ENCODE data around the gene EXOC4. TPM values are rescaled to one million over a fixed set of nuclear protein-coding genes. Genes with fewer than 3 reads are reported as not detected.

The EXOC4 gene
- polyA plus RNA-seq, 3 donors = 68.1 to 75.1 (median 70.9) TPM

DNA sequence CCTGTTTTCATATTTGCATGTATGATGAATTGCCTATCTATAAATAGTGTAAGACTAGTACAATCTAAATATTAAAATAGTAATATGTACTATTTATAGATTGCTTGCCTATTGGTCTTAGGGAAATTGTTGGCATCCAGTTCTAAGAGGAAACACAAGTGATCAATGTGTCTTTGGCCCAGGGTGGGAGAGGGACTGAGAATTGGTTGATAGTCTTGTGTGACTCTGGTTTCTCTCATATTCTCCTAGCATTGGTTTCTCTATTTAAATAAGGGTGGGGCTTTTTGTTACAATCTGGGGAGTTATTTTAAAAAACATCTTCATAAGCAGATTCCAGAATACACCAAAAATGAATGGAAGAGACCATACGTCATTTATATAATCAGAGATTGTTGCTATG lies 250.1 kb downstream of the EXOC4 start:
- no peak for DNase-seq (ENCODE audit: extremely low read depth in 1 of 11, low read depth in 9 of 11, low spot score in 4 of 11)

DNA sequence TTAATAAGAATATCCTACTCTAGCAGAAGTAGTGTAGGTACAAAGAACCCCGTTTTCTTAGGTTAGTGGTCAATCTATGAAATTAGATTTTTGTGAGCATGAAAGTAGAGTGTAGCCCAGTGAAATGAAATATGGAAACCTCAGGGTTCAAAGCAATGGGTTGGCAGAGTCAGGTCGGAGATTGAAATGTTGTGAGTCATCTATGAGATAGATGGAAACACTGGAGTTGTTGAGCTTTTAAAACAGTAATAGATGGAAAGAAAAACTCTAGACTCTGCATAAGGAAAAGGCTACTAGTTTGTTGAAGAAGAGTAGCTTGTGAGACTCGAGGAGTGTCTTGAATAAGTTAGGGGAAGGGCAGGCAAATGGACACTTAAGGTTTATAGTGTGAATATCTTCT lies 251.9 kb downstream of the EXOC4 start:
- no peak for DNase-seq (ENCODE audit: extremely low read depth in 1 of 11, low read depth in 9 of 11, low spot score in 4 of 11)

DNA sequence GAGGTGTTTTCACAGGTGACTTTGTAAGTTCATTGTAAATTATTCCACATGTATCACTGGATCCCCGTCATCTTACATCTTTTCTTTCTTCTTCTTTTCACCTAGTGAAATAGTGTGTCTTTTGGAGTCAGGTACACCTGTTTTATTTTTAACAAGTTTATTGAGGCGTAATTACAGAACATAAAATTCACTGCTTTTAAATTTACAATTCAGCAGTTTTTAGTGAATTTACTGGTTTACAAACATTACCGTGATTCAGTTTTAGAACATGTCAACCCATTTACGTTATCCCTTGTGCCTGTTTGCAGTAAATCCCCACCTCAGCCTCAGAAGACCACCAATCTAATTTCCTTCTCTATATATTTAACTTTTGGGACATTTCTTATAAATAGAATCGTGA lies 256.9 kb downstream of the EXOC4 start:
- no peak for DNase-seq (ENCODE audit: extremely low read depth in 1 of 11, low read depth in 9 of 11, low spot score in 4 of 11)

DNA sequence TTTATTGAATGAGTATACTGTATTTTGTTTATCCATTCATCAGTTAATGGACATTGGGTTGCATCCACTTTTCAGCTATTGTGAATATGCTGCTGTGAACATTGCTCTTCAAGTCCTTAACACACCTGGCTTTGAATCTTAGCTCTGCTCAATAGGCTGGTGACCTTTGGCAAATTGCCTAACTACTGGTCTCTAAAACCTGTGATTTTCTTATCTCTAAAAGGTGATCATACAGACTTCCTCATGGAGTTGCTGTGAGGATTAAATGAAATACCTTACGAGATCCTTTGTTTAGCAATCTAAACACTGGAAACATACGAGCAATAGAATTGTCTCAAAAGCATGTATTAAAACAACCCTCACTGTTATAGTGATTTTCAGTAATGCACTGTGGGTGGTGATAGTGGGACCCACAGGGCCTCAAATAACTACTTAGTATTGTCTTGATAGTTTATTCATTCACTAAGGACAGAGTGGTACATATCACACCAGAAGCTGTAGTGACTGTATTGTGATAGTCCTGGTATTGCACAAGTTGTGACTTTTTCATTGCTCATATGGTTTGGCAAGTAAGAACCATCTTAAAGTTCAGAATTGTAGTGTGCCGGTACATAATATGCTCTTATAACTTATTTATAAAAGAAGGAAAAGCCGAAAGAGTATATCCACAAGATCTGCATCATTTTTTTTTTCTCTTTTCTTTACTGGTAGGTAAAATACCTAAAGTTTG lies 257.6 kb downstream of the EXOC4 start:
- no peak for DNase-seq (ENCODE audit: extremely low read depth in 1 of 11, low read depth in 9 of 11, low spot score in 4 of 11)

DNA sequence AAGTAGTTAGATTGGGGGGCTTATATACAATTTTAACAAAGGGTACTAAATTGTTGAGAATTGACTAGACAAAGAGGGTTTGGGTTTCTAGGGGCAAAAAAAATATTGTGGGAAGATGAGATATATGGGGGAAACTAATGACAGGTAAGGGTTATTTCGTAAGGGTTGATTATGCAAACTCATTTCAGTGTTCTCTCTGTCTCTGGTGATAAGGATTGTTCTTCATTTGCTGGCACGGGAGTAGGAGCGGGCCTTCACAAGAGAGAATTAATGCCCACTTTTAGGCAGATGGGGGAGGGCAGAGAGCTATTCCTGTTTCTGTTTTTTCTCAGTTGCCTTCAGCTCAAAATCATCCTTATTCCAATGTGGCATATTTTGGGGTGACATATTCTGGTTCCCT lies 258.4 kb downstream of the EXOC4 start:
- no peak for DNase-seq (ENCODE audit: extremely low read depth in 1 of 11, low read depth in 9 of 11, low spot score in 4 of 11)

DNA sequence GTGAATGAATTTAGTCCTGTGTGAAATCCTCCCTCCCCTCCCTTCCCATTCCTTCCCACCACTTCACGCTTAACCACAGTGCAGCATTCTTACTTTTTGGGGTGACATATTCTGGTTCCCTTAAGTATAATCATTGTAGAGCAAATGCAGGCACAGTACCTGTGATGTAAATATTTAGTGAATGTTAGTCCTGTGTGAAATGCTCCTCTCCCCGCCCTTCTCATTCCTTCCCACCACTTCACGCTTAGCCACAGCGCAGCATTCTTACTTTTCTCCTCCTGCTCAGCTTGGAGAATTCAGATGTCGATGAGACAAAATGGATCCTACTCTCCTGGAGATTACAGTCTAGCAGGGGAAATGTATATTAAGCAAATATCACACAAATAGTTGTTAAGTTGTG lies 258.8 kb downstream of the EXOC4 start:
- no peak for DNase-seq (ENCODE audit: extremely low read depth in 1 of 11, low read depth in 9 of 11, low spot score in 4 of 11)

DNA sequence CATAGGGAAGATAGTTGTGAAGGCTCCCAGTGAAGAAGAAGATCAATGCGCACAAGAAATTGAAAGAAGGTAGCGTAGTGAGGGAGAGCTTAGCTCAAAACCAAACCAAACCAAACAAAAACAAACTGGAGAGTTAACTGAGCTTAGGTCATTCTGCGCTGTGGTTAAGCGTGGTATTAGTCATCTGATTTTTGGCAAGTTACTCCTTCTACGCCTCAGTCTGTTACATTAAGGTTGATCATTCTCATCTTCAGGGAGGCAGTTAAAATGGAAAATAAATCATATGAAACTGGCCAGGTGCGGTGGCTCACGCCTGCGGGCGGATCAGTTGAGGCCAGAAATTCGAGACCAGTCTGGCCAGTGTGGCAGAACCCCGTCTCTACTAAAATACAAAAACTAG lies 259.7 kb downstream of the EXOC4 start:
- DNase-seq (ENCODE audit: extremely low read depth in 1 of 11, low read depth in 9 of 11, low spot score in 4 of 11) = no peak

DNA sequence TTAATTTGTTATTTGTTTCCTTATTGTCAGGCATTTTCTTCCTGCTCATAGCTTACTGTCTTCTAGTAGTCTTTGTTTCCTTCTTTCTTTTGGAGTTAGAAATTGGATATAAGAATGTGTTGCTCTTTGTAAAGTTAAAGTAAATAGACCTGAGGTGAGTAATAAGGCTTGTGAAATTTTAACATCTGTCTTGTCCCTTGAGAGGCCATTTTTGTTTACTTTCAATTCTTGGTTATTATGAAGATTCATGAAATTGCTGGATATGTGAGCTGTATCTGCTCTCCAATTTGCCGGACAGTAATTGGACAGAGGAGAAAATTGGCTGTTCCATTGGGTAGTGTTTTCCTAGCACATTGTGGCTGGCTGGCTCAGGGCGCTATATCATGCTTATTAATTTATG lies 260.7 kb downstream of the EXOC4 start:
- no peak for DNase-seq (ENCODE audit: extremely low read depth in 1 of 11, low read depth in 9 of 11, low spot score in 4 of 11)

DNA sequence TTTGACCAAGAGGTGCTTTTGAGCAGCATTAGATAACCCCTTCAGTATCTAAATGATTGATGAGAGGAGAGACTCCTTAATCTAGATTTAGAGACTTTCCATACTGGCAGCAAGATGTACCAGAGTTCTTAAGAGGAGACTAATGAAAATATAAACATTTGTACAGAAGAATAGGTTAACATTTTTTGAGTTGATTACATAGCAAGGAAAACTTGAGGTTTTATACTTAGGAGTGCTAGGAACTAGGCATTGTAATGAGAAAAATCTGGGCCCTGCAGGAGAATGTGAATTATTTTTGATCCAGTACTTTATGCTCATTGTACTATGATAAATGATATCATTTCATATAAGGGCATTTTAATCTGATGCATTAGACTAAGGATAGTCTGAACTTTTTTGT lies 261.7 kb downstream of the EXOC4 start:
- no peak for DNase-seq (ENCODE audit: extremely low read depth in 1 of 11, low read depth in 9 of 11, low spot score in 4 of 11)

DNA sequence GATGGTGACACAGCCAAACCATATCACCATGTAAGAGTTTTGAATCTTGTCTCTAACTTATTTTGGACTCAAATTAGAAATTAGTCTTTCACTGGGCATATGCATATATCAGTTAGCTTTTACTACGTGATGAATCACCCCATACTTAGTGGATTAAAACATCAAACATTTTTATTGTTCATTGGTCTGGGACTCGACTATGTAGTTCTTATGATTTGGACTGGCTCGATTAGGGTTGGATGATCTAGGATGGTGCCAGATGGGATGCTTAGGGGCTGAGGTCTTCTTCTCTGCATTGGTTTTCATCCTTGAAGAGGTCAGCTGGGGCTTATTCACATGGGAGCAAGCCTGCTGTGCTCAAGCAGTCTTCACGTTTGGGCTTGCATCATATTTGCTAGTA lies 264.9 kb downstream of the EXOC4 start:
- no peak for DNase-seq (ENCODE audit: extremely low read depth in 1 of 11, low read depth in 9 of 11, low spot score in 4 of 11)

DNA sequence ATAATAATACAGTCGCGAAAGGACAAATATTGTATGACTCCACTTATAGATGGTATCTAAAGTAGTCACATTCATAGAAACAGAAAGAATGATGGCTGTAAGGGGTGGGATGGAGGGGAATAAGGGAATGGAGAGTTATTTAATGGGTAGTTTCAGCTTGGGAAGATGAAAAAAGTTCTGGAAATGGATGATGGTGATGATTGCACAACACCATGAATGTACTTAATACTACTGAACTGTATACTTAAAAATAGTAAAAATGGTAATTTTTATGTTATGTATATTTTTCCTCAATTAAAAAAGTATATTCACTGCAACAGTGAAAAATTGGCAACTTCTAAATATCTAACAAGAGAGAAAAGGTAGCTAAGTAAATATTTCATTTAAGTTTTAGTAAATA lies 265.8 kb downstream of the EXOC4 start:
- no peak for DNase-seq (ENCODE audit: extremely low read depth in 1 of 11, low read depth in 9 of 11, low spot score in 4 of 11)

DNA sequence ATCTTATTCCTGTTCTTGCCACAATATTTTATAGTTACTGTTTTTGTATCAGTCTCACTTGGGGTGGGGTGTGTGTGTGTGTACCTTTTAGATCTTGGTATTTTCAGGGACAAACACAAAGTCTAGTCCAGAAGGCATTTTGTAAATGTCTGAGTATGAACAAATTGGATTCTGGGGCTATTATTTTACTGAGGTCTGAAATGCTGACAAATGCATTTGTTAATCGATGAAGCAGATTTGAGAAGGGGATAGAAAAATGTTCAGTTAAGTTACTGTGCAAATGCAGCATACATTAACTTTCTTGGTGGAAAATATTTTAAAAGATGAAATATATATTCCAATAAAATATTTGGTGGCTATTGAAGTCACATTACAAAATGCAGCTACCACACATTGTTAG lies 267.4 kb downstream of the EXOC4 start:
- DNase-seq (ENCODE audit: extremely low read depth in 1 of 11, low read depth in 9 of 11, low spot score in 4 of 11) = no peak

DNA sequence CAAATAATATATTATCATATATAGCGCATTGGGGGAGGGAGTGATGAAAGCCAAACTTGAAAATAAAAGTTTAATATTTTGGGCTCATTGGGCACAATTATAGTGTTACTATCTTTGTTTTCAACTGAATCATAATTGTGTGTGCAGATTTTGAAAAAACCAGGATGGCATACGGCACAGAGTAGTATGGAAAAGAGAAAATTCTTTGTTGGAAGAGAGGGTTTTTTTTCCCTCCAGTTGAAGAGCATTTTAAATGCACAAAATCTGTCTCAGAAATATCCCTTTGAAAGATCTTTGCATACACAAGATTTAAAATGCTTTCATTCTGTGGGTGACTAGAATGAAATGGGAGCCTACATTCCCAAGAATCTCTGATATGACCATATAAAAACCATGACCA lies 269.6 kb downstream of the EXOC4 start:
- DNase-seq (ENCODE audit: extremely low read depth in 1 of 11, low read depth in 9 of 11, low spot score in 4 of 11) = no peak

DNA sequence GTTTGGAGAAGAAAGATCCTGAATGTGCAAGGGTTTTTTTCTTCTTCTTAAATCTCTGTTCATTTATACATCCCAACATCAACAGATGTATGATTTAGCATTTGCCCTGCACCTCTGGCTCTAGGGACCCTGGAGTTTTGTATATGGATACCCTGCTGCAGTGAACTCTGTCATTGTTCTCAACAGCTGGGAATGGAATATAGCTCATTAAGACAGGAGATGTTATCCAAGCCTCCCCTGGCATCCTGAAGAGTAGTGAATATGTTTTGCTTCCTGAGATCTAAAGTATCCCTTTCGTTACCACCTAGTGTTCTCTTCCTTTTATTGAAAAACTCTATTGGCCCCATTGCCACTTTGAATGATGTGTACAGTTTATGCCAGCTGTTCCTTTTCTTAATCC lies 275.9 kb downstream of the EXOC4 start:
- no peak for DNase-seq (ENCODE audit: extremely low read depth in 1 of 11, low read depth in 9 of 11, low spot score in 4 of 11)

DNA sequence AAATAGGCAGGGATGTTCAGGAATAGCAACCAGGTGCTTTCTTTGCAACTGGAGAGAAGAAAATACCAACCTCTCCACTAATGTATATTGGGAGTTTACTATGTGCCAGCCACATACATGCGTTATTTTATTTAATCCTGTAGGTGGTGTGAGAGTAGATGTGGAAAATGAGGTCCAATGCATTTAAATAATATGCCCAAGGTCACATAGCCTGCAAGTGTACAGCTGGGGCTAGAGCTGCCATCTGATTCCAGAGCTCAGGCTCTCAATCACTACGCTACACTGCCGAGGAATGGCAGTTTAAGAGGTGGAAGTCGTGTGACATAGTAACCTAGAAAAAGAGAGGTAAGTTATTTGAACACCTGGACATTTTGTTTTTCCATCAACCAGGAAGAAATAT lies 277.0 kb downstream of the EXOC4 start:
- DNase-seq (ENCODE audit: extremely low read depth in 1 of 11, low read depth in 9 of 11, low spot score in 4 of 11) = no peak

DNA sequence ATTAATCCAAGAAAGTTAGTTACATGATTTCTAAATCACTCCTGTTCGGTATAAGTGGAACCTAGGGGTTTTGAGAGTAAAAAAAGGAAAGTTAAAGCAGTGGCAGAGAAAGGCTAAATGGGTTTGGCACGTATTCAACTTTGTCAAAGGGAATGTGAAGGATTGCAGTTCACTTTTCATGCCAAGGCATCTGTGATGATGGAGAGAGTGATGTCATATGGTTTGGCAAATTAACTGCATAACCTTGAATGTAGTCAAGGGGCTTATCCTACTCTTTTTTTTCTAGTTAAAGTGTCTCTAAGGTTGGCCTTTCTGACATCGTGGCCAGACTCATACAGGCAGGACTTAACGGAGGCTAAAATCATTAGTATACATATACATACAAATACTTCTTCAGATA lies 277.8 kb downstream of the EXOC4 start:
- DNase-seq (ENCODE audit: extremely low read depth in 1 of 11, low read depth in 9 of 11, low spot score in 4 of 11) = no peak

DNA sequence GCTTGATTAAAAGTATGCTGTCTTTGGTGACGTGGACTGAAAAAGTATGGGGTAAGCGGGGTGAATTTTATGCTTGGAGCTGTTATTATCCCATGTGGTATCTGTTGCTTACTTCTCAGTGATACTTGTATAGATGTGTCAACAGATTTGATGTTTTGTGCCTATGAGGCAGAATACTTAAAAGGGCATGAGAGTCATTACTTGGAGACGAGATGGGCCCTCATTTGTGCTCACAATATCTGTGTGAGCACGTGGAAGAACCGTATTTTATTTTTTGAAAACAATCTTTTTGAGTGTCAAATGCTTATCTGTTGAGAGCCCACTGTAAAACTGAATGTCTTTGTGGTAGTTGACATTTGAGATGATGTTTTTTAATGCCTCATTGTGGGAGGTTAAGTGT lies 281.9 kb downstream of the EXOC4 start:
- DNase-seq (ENCODE audit: extremely low read depth in 1 of 11, low read depth in 9 of 11, low spot score in 4 of 11) = no peak

DNA sequence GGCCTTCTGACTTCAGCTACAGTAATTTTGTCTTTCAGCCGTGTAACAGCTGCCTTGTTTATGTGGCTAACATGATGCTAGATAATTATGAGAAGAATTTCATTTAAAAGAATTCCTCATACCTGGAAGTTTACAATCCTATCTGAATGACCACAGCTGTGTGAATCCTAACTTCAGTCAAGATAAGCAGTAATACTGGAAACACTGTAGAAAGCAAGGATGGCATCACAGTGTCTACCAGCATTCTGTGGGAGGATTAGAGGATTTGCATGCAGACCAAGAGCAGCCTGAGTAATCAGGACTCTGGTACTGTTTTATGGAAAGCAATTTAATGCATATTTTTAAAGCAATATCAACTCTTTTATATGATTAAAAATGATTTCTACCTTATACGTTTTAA lies 282.4 kb downstream of the EXOC4 start:
- no peak for DNase-seq (ENCODE audit: extremely low read depth in 1 of 11, low read depth in 9 of 11, low spot score in 4 of 11)

DNA sequence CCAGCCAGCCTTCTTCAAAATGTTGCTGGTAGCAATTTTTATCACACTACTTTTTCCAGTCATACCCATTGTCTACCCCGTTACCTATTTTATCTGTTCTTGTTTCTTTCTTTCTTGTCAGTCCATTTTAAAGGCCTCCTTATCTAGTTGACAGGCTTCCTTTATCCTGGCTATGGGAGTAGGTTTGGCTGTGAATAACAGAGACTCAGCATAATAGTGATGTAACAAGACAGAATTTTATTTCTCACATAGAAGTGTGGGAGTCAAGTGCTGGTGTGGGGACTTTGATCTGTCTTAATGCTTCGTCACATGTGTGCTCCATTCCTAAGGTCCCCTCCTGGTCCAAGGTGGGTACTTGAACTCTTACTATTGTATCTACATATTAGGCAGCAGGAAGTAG lies 283.6 kb downstream of the EXOC4 start:
- no peak for DNase-seq (ENCODE audit: extremely low read depth in 1 of 11, low read depth in 9 of 11, low spot score in 4 of 11)

DNA sequence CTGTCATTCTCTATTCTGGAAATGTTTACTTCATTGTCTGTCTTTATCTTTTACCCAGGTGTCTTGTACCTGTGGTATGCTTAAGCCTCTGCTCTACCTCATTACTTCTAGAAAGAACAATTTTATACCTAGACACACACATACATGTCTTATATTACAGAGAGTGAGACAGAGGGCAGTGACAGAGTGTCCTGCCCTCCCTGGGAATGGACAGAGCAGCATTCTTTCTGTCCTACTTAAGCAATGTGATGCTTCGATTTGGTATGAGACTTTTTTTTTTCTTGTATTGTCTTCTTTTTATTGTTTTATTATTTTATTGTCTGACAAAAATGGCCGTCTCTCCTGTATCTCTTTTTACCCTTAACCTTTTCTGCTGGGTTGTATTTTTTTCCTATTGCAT lies 286.1 kb downstream of the EXOC4 start:
- no peak for DNase-seq (ENCODE audit: extremely low read depth in 1 of 11, low read depth in 9 of 11, low spot score in 4 of 11)

DNA sequence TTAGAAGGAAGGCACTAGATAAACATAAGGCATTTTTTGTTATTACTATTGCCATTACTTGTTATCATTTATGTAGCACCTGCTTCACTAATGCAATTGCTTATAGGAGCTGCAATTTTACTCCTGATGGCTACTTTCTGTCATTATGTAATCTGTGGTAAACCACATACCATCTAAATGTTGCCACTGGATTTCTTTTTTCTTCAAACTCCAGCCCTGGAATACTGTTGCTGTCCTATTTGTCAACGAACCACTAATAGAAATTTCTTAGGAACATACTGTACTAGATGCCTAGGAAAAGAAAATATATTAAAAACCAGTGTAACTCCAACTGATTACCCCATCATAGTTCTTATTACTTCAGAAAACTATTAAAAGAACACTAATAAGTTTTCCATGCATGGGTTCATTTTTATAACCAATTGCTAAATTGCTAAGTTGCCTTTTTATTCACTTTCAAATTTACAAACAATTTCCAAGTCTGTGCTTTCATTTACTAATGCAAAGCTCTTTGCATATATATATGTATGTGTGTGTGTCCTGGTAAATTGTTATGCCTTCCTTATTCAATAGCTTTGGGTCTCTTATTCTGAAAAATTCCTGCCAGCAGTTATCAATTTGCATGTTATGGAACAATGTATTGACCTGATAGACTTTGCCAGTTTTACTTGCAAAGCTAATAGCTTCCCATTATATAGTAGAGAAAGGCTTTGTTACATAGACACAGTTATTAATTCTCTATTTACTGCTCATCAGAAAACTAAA lies 287.4 kb downstream of the EXOC4 start:
- DNase-seq (ENCODE audit: extremely low read depth in 1 of 11, low read depth in 9 of 11, low spot score in 4 of 11) = no peak

Measured in renal cortex interstitium (tissue), 11 donors.